IPS DF 6.9 (cell line): ENCODE results near the gene TANGO6.
A peak's percentile ranks its signal among the peaks of the same experiment; 100 is the strongest.

Source experiments
- DNase-seq: peaks from one replicate; pipeline ENCODE4 v3.0.0-alpha.2; 2013; ENCODE audit warnings: low read depth, low spot score
- H3K27ac ChIP-seq: one replicate; pipeline ENCODE4 v1.5.1; 2013; ENCODE audit warnings: low read length, control low read depth
- H3K27me3 ChIP-seq: 2 replicates; pipeline ENCODE4 v1.6.1; 2013; ENCODE audit warnings: mild to moderate bottlenecking, low read length; ENCODE audit not compliant: control insufficient read depth, insufficient read depth
- H3K36me3 ChIP-seq: 2 replicates; pipeline ENCODE4 v1.6.1; 2013; ENCODE audit warnings: low read length; ENCODE audit not compliant: control insufficient read depth, insufficient read depth
- H3K4me1 ChIP-seq: 2 replicates; pipeline ENCODE4 v1.6.1; 2013; ENCODE audit warnings: low read length; ENCODE audit not compliant: control insufficient read depth, insufficient read depth
- H3K4me3 ChIP-seq: 2 replicates; pipeline ENCODE4 v1.5.1; 2013; ENCODE audit warnings: mild to moderate bottlenecking, low read length
- H3K9me3 ChIP-seq: 2 replicates; pipeline ENCODE4 v1.6.1; 2013; ENCODE audit warnings: low read length, inconsistent platforms; ENCODE audit not compliant: control insufficient read depth, insufficient read depth
- WGBS: extraction: QIAGEN DNeasy Blood & Tissue Kit; methylation state at CpG from one replicate; pipeline ENCODE4 v1.1.7; 2013; ENCODE audit warnings: mixed read lengths, missing lambda C conversion rate; ENCODE audit not compliant: insufficient read length, insufficient coverage; 5-methylcytosine and 5-hydroxymethylcytosine counted together

The TANGO6 gene

DNA sequence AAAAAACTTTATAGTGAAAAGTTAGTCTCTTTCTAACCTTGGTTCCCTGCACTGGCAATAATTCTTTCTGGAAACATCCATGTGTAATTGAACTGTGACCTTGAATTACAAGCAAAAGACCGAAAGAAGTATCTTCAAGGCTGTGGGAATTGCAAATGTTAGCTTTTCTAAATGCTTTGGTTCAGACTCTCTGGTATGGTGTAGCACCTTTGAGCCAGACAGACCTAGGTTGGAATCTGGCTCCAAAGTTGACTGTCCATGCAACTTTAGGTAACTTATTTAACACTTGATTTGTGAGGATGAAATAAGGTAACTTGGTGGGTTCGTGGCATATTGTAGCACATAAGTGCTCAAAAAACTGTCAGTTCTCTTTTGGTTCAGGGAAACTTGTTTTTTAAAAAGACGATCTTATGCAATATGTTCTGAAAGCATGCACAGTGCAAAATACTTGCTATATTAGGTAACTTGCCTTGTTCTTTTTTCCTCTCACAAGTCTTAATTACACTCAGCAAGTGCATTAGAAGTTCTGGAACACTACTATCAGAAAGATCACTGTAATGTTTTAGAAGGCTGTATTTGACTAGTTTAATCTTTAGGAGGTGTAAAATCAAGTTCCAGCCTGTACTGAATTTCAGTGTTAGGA lies 46.3 kb downstream of the TANGO6 start:
- Histone ChIP-seq H3K9me3 (no peaks in the 10 kb centered on the region), H3K4me1 (no peaks in the 10 kb centered on the region), H3K27ac (no peak overlapping the region), H3K27me3 (no peaks in the 10 kb centered on the region), H3K4me3 (no peak overlapping the region), H3K36me3 (no peaks in the 10 kb centered on the region)
- WGBS = no CpG with 5 or more reads among the region's 3 CpGs
- no peak for DNase-seq

DNA sequence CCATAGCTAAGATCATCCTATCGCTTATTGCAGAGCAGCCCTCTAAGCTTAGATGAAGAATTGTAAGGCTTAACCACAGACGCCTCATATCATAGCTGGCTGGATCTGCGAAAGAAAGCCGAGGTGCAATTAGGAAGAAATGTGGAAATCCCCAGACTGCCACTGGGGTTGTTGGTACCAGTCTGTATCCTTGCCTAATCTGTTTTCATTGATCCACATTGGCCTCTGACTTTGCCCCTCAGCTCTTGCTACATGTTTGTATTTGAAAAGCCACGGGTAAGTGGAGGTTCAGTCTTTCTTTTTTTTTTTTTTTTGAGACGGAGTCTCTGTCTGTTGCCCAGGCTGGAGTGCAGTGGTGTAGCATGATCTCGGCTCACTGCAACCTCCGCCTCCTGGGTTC lies 48.9 kb downstream of the TANGO6 start:
- H3K27me3 ChIP-seq = no peaks in the 10 kb centered on the region
- no peaks in the 10 kb centered on the region for H3K9me3 ChIP-seq
- H3K27ac ChIP-seq = no peak overlapping the region
- no peaks in the 10 kb centered on the region for H3K4me1 ChIP-seq
- H3K4me3 ChIP-seq = no peak overlapping the region
- DNase-seq = no peak
- WGBS = no CpG with 5 or more reads among the region's 8 CpGs
- no peaks in the 10 kb centered on the region for H3K36me3 ChIP-seq

DNA sequence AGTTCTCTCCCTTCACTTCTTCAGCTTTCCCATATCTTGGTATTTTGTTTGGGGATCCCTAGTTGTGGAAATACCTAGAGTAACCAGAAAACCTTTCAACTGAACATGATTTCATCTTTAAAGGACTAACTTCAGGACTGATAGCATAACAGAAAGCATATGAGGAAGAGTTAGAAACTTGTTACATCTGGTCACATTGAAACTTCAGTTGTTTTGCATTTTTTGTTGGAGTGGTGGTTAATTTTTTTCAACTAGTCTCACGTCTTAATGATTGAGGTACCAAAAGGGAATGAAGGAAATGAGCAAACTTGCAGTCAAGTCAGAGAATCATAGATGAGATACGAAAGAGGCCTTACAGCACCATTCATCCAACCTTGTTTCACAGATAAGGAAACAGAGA lies 49.6 kb downstream of the TANGO6 start:
- H3K36me3 ChIP-seq = no peaks in the 10 kb centered on the region
- H3K27me3 ChIP-seq = no peaks in the 10 kb centered on the region
- no peak overlapping the region for H3K27ac ChIP-seq
- no peaks in the 10 kb centered on the region for H3K9me3 ChIP-seq
- no peak for DNase-seq
- H3K4me1 ChIP-seq = no peaks in the 10 kb centered on the region
- no CpG with 5 or more reads among the region's 2 CpGs for WGBS
- no peak overlapping the region for H3K4me3 ChIP-seq

DNA sequence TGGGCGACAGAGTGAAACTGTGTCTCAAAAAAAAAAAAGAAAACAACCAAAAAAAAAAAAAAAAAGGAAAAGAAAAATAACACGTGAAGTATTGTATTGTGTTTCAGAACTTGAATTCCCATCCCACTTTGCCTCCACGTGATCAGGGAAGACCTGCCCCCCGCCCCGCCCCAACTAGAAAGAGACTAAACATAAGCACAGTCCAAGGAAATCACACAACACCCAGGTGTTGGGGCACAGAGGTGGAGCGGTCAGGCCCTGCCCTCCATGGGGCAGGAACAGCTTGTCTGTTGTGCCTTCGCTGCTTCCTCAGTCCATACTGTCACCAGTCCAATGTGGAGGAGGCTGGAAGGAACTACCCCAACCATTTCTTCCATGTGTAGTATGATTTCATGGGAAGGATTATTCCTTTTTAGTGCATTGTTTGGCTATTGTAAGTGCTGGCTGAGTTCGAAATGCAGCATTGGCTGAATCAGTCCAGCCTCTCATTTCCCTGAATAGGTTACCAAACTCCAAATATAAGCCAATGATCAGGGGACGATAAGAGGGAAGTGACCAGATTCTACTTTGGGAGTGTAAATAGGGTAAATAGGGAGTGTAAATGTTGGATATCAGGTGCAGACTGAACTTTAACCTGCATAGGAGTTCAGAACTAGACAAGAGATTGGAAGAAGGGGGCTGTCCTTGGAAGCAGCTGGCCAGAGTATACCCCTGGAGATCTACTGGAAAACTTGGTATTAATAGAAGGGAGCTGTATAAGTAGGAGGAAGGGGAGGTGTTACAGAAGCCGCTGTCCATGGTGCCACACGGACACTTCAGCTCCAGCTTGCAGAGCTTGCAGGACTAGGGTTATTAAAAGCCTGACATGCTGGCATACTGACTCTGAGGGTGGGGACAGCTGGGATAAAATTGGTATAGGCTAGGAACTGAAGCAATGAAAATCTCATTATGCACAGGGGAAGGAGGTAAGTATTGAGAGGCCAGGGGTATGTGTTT lies 50.7 kb downstream of the TANGO6 start:
- H3K27ac ChIP-seq = no peak overlapping the region
- H3K4me3 ChIP-seq = no peak overlapping the region
- DNase-seq = peak; percentile 22
- no peaks in the 10 kb centered on the region for H3K27me3 ChIP-seq
- no peaks in the 10 kb centered on the region for H3K36me3 ChIP-seq
- H3K4me1 ChIP-seq = no peaks in the 10 kb centered on the region
- no CpG with 5 or more reads among the region's 11 CpGs for WGBS
- H3K9me3 ChIP-seq = no peaks in the 10 kb centered on the region

DNA sequence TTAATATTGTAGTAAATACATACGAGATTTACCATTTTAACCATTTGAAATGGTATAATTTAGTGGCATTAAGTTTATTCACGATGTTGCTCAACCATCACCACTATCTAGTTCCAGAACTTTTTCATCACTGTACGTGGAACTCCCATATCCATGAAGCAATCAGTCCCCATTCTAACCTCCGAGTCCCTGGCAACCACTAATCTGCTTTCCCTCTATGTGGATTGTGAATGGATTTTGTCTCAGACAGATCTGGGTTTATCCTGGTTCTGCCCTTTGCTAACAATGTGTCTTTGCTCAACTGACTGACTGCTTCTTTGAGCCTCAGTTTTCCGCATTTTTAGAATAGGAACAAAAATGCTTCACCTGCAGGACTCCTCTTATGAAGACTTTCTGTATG lies 51.4 kb downstream of the TANGO6 start:
- WGBS = no CpG with 5 or more reads among the region's 5 CpGs
- no peak overlapping the region for H3K4me3 ChIP-seq
- no peaks in the 10 kb centered on the region for H3K4me1 ChIP-seq
- H3K9me3 ChIP-seq = no peaks in the 10 kb centered on the region
- no peaks in the 10 kb centered on the region for H3K36me3 ChIP-seq
- H3K27ac ChIP-seq = no peak overlapping the region
- no peak for DNase-seq
- H3K27me3 ChIP-seq = no peaks in the 10 kb centered on the region

DNA sequence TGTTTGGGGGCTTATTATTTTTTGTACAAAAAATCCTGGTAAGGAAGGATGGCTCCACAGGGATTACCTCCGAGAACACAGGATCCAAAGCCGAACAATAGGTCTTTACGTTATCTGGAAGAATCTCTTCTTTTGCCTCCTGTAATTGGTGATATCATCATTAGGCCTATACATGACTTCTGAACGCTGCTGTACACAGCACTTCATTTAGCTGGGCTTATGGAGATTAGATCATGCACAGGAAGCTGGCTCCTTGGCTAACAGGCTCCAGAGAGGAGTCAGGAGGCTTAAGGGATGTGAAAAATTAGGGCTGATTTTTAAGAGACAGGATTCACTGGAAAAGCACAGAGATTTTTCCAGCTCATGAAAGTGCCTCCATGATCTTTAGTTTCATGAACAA lies 54.7 kb downstream of the TANGO6 start:
- WGBS = no CpG with 5 or more reads among the region's 4 CpGs
- DNase-seq = no peak
- no peaks in the 10 kb centered on the region for H3K4me1 ChIP-seq
- no peaks in the 10 kb centered on the region for H3K36me3 ChIP-seq
- no peak overlapping the region for H3K27ac ChIP-seq
- no peak overlapping the region for H3K4me3 ChIP-seq
- no peaks in the 10 kb centered on the region for H3K27me3 ChIP-seq
- H3K9me3 ChIP-seq = no peaks in the 10 kb centered on the region

DNA sequence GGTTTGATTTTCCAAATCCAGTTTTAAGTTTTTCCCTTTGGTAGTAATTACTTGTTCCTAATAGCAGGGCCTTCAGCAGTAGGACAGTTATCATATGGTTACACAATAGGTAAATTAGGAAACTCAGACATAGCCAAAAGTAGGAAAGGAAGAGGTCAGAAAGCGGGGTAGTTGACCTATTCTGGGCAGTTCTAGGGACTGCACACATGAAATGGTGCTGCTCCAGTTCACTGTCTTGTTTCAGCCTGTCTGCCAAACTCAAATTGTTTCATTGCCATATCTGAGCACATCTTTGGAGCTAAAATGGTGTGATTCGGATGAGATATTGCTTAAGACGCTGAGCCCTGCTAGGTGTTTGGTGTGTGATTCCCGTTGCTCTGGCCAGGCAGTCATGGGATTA lies 56.7 kb downstream of the TANGO6 start:
- no peak overlapping the region for H3K4me3 ChIP-seq
- no peak for DNase-seq
- no peaks in the 10 kb centered on the region for H3K9me3 ChIP-seq
- no CpG with 5 or more reads among the region's 4 CpGs for WGBS
- no peaks in the 10 kb centered on the region for H3K36me3 ChIP-seq
- H3K27ac ChIP-seq = no peak overlapping the region
- no peaks in the 10 kb centered on the region for H3K4me1 ChIP-seq
- no peaks in the 10 kb centered on the region for H3K27me3 ChIP-seq

DNA sequence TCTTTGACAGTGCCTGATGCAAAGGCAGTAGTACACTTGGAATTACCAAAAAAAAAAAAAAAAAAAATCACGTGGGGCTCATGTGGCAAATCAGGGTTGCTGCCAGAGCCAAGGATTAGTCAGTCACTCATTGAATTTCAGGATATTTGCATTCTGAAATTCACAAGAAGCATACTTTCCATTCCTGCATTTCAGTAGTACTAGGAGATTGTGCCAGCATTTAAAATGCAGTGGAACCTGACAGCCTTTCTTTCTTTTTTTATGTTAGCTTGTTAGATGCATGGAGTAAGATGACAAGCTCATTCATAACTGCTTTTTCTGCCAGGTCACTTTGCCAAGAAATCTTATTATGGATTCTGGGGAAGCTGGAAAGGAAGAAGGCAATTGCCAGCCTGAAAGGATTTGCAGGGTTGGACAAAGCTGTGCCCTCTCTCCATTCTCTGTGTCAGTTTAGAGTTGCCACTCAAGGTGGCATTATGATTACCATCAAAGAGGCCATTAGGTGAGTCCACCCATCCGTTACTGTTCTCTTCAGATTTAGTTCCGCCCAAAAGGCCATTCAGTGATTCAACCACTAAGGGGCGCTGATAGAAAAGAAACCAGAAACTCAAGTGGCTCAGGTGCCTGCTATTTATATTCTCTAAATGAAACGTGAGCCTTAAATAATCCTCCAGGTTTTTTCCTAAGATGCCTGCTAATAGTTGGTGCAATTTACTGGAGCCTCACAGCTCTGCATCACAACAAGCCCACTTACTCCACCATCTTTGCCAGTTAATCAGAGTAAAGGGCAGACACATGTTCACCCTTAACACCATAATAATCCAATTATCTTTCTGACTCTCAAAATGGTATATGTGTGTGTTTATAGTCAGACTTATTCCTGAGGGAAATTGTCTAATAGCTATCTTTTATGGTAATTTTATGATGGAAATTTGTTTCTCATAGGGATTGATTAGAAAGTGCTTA lies 59.0 kb downstream of the TANGO6 start:
- Histone ChIP-seq H3K4me1 (no peaks in the 10 kb centered on the region), H3K9me3 (no peaks in the 10 kb centered on the region), H3K36me3 (no peaks in the 10 kb centered on the region), H3K4me3 (no peak overlapping the region), H3K27ac (no peak overlapping the region), H3K27me3 (no peaks in the 10 kb centered on the region)
- no CpG with 5 or more reads among the region's 5 CpGs for WGBS
- DNase-seq = peak; percentile 55

DNA sequence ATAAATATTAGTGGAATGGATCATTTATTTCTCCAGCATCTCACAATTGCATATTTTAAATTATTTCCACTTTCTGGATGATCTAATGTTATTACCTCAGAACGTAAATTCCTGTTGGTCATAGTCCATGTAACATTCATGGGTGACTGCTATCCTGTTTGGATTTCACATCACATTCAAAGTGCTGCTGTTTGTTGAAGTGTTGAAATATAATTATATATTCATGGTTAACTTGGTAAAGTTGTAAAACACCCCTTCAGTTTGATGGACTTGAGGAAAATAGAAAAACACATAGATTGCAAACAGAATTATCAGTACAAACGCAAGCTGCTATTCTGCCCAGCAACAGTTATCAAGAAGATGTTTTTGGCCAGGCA lies 59.6 kb downstream of the TANGO6 start:
- no CpG with 5 or more reads among the region's 2 CpGs for WGBS
- no peak overlapping the region for H3K4me3 ChIP-seq
- H3K27me3 ChIP-seq = no peaks in the 10 kb centered on the region
- no peaks in the 10 kb centered on the region for H3K4me1 ChIP-seq
- H3K27ac ChIP-seq = no peak overlapping the region
- H3K36me3 ChIP-seq = no peaks in the 10 kb centered on the region
- H3K9me3 ChIP-seq = no peaks in the 10 kb centered on the region
- DNase-seq = no peak

DNA sequence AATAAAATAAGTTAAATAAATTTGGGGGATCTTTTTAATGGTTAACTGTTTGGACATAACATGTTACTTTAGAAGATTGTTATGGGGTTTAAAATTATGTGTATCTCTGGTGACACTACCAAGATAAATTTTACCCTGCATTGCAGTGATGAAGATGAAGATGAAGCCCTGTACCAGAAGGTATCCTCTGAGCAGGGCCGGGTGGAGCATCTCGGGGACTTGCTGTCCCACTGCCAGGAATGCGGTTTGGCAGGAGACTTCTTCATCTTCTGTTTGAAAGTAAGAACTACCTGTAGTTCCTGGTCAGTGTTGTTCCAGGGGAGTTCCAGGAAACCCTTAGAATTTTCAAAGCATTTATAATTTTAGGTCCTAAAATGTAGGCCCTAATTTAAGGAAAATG lies 64.0 kb downstream of the TANGO6 start:
- H3K9me3 ChIP-seq = no peaks in the 10 kb centered on the region
- H3K27ac ChIP-seq = no peak overlapping the region
- no CpG with 5 or more reads among the region's 3 CpGs for WGBS
- DNase-seq = no peak
- H3K27me3 ChIP-seq = no peaks in the 10 kb centered on the region
- no peaks in the 10 kb centered on the region for H3K36me3 ChIP-seq
- no peak overlapping the region for H3K4me3 ChIP-seq
- H3K4me1 ChIP-seq = no peaks in the 10 kb centered on the region
